ENCODE data around the gene KDM2B.
"Not testable (repeated sequence)": the region's sequence is repeated elsewhere in the genome, so short reads cannot be mapped to it uniquely, and the experiment has no call there.

The KDM2B gene

DNA sequence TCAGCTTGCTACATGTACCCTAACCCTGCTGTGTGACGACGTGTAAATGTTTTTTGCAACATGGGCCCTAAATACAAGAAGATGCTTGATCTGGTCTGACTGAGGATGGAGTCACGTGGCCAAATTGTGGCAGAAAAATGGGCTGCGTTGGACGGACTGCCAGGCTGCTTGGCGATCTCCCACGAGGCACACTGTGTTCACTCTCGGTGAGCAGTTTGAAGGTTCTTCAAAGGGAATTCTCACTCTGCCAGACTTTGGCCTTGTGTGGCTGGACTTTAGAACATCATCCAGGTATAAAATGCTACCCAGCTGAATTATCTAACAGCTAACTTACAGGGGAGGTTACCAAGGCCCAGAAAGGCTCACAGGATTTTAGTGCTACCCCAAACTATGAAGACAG, 85.1 kb downstream of the KDM2B start:
- no peak for DNase-seq

DNA sequence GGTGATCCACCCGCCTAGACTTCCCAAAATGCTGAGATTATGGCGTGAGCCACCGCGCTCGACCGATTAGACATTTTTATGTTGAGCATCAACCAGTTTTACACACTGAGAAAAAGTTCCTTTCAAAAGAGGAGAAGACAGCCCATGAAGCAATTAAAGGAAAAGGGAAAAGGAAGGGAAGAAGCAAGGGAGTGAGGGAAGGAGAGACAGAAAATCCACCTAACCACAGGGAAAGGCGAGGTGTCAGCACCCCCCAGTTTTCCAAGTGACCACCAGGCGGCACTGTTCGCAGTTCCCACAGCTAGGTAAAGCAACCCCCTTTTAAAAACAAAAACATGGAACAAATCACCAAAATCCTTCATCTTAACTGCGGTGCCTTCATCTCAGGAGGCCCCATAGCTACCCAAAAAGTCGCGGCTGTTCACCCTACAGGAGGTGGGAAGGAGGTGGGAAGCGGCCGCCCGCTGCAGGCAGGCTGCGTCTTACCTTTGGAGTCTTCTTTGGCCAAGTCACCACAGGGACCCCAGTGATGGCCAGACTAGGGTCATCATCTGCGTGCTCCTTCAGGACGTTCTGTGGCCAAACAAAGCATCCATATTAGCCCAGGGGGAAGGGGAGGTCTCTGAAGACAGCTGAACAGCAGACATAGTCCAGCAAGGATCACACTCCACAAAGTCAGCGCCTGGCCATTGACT, 86.6 kb downstream of the KDM2B start:
- DNase-seq: peak; percentile 71

DNA sequence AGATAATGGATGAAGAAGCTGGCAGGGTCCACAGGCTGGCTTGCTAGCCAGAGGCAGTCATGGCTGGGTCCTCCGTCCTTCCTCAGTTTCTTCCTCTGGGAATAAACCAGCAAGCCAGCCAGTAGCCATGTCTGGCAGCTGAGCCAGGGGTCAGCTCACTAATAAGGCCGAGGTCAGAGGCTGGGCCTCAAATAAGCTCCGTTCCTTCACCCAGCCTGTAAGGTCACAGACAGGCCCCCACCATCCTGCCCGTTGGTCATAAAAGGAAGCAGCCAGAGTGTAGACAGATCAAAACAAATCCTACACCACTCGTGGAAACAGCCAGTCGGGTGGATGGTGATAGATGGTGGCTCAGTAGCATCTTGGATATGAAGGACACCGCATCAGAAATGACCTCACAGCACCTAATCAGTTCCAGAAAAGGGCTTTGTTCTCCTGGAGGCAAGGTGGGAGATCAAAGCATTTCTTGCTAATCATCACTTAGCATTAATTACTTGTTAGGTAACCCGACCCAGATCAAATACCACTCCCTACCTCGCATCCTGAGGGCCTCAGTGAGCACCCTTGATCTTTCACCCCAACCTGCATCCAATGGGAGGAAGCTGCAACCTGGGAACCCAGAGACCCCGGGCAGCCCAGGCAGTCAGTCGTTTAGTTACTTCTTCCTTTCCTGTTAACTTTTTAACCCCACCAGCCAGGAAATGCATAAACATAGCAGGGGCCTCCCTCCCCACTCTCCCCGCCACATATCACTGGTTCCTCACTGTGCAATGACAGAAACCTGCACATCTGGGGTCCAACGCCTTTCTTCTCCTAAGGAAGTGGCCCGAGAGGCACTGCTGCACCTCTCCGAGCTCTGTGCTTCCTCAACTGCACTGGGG, 90.2 kb downstream of the KDM2B start:
- DNase-seq: no peak

DNA sequence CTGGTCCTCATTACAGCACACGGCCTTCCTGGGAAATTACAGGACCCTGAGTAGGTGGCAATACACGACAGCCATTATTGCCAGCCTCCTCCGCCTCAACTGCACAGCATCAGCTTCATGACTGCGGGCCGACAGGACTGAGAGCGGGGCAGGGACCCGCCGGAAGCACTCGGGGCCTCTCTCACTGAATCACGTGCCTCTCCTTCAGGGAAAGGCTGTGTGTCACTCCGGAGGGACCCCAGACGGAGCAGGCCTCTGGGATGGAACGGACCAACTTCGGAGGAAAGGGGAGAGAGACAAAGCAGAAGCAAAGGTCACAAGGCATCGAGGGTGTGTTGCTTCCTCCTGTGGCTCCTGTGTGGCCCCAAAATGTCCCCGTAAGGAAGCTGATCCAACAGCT, 90.9 kb downstream of the KDM2B start:
- no peak for DNase-seq

DNA sequence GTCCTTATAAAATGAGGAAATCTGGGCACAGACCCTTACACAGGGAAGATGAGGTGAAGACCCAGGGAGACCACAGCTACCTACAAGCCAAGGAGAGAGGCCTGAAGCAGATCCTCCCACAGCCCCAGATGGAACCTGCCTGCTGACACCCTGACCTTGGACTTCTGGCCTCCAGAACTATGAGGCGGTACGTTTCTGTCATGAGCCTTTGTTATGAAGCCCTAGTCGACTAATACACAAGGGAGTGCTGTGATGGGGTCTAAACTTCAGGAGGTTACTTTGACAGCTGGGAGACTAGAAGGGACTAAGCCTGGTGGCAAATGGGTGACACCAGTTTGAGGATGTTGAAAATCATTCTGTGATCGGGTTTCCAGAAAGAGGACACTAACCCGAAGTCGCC, 95.9 kb downstream of the KDM2B start:
- DNase-seq: no peak

DNA sequence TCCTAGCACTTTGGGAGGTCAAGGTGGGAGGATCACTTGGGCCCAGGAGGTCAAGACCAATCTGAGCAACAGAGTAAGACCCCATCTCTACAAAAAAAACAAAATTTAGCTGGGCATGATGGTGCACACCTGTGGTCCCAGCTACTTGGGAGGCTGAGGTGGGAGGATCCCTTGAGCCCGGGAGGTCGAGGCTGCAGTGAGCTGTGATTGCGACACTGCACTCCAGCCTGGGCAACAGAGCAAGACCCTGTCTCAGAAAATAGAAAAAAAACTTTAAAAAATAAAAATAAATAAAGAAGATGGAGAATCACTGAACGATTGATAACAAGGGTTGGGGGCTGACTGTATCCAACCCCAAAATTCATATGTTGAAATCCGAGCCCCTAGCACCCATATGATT, 96.3 kb downstream of the KDM2B start:
- not testable (repeated sequence) for DNase-seq

DNA sequence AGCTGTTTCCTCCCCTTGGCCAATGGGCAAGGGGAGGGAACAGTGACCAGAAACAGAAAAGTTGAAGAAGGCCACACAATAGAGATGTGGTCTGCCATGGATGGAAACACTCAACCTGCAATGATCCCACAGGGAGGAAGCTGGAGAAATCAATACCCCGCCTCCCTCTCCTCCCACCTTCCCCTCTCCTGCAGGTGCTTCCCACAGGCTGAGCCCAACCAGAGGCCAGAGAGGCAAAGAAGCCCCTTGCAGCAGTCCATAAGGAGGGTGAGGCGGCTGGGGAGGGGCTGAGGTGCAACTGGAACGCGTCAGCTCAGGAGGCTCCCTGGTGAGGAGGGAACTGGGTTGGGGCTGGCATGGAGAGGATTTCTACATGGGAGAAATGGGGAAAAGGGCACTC, 96.9 kb downstream of the KDM2B start:
- DNase-seq: no peak

DNA sequence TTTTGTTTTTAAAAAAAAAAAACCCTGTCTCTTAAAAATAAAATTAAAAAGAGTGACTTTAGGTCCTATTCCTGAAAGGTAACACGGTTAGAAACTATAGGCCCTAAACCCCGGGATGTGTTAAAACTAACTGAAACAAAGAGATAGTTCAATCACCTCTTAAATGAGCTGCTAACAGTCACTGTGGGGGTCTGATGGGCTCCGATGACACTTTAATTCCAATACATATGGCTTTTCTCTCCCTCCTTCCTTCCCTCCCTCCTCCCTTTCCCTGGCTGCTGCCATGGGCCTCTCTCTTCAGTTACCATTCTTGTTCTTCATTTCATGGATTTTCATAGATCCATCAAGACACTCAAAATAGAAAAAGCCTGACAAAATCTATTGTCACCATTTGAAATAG, 104.3 kb downstream of the KDM2B start:
- DNase-seq: no peak

DNA sequence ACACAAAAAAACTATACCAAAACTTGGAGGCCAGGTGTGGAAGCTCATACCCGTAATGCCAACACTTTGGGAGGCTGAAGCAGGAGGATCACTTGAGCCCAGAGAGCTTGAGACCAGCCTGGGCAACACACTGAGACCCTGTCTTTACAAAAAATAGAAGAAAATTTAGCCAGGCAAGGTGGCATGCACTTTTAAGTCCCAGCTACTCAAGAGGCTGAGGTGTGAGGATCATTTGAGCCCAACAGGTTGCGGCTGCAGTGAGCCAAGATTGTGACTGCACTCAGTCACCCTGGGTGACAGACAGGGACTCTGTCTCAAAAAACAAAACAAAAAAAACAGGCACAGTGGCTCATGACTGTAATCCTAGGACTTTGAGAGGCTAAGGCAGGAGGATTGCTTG, 105.5 kb downstream of the KDM2B start:
- no peak for DNase-seq

DNA sequence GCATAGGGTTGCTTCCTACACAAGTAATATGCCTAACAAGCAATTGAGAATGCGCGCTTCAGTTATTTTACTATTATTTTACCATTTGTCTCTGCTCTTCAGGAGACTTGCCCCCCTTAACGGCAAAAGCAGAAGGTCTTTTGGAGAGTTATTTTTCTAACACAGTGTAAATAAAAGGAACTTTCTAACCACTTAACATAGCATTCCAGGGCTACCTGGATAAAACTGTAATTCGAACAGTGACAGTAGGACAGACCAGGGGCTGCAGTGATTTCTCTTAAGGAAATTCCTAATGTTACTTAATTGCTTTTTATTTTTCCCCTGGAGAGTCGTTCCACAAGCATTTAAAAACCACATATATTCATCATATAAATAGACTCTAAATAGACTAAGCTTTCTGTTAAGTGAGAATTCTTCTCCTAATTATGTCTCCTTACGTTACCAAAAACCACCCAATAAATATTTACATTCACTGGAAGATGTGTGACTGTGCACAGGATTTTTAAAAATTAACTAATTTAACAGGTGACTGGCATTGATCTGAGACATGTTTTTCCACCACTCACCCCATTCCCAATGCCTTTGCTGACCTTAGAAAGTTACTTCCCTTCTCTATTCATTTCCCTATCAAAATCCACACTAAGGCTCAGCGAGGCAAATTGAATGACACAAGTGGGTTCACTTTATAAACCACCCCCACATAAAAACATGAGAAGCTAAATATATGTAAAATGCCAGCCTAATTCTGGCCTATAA, 108.5 kb downstream of the KDM2B start:
- no peak for DNase-seq

DNA sequence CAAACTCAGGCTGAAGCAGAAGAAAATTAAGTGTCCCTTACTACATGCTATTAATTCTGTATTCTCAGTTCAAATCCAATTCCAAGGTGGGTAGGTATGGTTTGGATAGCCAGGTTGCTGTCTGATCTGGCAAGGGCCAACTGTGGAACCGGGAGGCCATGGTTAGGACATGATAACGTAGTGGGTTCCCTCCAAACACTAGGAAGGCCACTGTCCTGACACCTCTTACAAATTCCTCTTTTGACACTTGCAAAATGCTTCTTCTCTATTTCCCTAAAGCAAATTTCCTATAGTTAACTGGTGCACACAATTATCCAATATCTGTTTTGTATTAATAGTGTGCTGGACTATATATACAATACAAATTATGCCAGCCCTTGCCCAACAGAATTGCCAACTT, 110.1 kb downstream of the KDM2B start:
- DNase-seq: no peak

DNA sequence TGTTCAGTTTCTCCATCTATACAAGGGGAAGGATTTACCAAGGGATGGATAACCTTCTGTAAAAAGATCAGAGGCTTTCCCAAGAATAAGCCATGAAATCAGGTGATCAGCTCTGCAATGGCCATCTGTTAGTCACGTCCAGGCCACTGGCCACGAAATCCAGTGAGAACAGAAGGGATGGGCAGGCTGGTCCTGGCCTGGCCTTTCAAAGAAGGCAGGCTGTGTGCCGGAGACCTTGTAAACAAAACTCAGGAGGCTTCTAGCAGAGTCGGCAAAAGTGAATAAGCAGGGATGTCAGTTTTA, 112.4 kb downstream of the KDM2B start:
- DNase-seq: no peak

DNA sequence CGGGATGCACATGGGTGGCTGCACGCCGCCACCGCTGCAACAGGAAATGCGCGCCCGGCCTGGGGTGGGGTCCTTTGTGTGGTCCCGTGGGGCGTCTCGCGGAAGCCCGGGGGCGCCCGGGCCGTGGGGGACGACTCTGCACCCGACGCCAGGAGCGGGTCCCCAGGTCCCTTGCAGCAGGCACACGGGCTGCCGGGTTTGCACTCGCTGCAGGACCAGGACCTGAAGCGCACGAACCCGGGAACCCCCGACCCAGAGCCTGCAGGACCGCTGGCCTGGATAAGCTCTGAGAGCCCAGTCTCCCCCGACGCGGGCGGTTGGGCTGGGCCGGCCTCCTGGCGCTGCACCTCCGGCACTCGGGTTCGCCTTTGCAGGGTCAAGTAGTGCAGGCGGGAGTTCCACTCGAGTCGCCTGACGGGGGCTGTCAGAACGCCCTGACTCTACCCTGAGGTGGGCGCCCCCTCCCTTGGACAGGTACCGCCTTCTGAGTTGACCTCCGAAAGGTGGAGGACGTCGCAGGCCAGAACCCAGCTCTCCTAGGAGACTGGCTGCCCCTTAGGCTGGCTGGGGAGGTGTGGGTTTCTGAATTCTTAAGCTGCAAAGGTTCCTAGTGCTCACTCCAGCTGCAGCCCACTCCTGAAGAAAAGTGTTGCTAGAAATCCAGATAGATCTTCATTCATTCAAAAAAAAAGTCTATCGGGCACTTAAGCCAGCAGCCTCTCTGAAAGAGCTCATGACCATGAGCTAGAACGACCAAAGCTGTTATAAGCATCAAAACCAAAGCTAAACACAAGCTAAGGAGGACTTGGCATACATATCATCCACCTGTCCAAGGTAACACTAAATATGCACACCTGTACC, 113.0 kb downstream of the KDM2B start:
- no peak for DNase-seq

DNA sequence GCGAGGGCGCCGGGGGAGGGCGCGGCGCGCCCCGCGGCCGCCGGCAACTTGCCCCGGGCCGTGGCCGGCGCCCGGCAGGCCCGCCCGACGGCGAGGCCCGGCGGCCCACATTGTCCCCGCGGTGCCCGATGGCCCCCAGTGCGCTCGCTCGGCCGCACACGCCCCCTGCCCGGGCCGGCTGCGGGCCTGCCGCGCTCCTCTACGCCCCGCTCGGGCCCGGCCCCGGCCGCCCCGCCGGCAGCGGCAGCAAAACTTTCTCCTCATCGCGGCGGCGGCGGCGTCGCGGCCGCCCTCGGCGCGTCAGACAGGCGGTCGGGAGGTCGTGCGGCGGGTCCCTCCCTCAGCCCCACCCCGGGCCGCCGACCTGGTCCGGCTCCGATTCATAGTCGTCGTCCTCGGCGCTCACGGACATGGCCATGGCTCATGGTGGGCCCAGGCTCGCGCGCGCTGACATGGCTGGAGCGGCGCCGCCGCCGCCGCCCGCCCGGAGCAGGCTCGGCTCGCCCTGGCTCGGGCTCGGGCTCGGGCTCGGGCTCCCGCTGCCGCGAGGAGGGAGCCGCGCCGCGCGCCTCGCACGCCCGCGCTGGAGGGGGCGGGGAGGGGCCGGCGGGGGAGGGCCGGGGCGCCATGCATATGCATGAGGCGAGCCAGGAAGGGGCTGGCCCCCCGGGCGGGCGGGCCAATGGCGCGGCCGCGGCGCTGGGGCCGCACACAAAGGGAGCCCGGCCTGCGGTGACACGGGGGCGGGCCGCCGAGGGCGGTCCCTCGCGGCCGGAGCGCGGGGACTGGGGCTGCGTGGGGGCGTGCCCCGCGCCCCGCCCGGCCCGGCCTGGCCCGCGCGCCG, 113.8 kb downstream of the KDM2B start:
- peak; percentile 92 for DNase-seq

DNA sequence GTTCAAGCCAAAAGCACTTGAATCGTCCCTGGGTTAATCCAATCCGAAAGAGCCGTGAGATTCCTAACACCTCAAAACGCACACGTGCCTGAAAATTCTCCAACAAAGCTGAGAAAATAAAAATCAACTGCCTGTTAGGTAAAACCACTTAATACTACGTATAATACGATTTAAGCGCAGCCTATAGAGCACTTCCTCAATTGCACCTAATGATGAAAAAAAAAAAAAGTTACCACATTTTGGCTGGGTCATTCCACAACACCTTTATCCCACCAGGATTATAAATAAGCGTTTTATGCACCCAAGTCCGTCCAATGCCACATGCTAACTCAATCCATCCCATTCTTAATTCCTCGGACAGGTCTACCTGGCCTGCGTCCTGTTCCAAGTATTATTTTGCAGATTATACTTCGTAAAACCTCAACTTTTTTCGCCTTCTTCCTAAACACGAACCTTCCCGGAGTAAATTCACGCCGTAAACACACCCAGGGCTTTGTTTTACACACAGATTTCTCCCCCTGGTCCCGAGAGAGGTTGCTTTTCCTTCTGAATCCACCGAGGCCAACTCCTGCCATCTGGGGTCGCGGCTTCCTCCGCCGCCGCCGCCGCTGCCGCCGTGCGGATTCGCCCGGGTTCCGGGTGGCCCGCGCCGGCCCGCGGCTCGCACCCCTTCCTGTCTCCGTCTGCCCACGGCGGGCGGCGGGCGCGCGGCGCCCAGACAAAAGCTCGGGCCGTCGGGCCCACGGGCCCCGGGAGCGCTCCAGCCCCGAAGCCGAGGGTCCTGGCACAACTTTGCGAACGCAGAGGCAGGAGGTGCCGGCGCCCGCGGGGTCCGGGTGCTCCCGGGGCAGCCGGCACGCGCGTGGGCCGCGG, 114.7 kb downstream of the KDM2B start:
- DNase-seq: peak; percentile 61

DNA sequence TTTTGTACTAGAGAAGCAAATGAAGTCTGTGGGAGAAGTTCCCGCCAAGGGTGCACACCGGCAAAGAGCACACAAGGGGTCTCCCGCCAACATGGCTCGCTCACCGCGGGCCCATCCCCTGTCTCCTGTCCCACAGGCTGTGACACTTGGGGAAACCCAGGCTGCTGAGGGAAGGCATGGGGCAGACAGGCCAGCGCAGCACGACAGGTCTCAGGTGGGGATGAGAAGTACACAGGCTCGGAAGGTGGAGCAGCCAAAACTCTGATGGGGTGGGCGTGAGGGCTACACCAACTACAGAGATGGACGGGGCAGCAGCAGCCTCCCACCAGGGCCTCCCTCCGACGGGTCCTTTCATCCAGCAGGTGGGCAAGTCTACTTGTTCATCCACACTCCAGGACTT, 116.5 kb downstream of the KDM2B start:
- DNase-seq: no peak

DNA sequence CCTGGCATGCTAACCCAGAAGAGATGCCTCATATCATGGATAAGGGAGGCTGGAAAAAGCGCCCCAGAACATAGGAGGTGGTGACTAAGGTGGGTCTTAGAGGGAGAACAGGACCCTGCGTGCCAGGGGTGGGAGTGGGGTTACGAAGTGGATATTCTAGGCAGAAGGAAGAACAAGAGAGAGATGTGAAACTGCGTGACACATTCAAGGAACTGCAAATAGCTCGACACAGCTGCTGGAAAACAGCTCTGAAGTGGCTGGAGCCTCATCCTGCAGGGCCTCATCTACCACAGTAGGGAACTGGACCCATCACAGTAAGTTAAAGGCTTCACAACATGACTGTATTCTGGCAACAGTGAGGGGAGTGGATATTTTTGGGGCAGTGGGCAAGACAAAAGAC, 119.8 kb downstream of the KDM2B start:
- no peak for DNase-seq

DNA sequence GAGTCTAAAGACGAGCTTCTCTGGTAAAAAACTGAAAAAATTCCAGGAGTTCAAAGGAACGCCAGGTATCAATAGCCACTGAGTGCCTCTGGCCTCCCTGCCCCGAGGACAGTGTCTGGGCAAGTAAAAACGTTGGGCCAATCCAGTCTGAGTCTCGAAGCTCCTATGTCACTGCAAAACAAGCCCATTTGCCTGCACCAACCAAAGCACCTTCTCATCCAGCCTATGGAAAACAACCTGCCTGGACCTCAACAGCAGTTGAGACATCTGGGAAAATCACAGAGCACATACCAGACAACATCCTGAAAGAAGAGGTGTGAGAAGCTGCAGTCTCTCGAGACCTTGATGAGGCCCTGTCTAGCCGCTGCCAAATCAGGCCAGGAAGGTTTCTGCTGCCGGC, 124.3 kb downstream of the KDM2B start:
- DNase-seq: no peak

DNA sequence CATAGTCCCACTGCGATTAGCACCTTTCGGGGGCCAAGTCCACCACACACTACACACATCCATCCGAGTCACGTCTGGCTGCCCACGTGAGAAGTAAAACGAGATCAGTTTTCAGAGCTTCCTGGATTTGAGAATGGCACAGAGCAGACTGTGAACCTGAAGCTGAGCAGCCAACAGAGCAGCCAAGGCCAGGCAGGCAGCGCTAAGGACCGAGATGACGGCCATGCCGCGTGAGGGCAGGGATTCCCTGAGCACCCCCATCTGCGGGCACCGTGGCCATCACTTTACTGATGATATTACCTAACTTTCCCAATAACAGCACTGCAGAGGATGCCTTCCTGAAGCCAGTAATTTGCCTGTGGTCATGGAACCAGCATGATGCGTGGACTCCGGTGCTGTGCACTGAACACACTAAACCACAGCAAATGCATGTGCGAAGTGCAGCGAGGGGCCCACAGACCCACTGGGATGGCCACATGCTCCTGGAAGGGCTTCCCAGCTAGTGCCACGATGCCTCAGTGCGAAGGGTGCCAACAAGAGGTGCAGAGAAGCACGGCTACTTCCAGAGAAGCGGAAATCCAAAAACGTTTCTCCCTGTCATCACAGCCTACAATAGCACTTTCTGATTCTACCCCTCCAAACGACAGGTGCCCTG, 124.9 kb downstream of the KDM2B start:
- no peak for DNase-seq

DNA sequence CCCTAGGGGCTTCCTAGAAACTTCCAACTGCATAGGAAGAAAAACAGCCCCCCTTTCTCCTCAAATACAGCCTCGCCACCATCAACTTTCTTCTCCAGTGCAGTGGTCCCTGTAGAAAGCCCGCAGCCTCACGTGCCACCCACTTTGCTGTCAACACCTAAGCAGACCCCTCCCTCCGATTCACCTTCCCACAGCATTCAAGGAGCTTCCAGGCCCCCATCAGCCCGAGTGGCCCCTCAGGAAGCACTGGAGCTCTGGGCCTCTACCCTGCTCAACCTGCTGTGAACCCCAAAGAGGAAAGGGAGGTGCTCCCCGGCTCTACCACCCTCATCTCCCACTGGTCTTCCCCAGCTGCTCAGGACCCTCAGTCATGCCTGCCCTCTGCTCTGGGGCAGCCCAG, 125.9 kb downstream of the KDM2B start:
- DNase-seq: no peak

All from activated T-cell treated with anti-CD3 and anti-CD28 coated beads, Interleukin-2, amount 50 U/mL, for 1 hour (primary cell).